Neural cell (in vitro differentiated cells): ENCODE data around the gene ATXN2. TPM values are rescaled to one million over a fixed set of nuclear protein-coding genes. Genes with fewer than 3 reads are reported as not detected.

Experiments used
- H2AFZ ChIP-seq: fragments of 200-600, 300-800 bp; sonication (generic), shearing (Covaris generic); 2 replicates; pipeline ENCODE4 v1.6.0; 2014; ENCODE audit warnings: low read depth, mild to moderate bottlenecking, antibody characterized with exemption, low read length, moderate library complexity
- H3F3A ChIP-seq: fragments of 200-600 bp; shearing (Covaris generic); 2 replicates; pipeline ENCODE4 v1.6.1; 2016; ENCODE audit warnings: mild to moderate bottlenecking, moderate library complexity, mixed read lengths, antibody characterized with exemption, low read length; ENCODE audit not compliant: insufficient read depth, poor library complexity, severe bottlenecking
- H3K27ac ChIP-seq: fragments of 200-600, 300-800 bp; sonication (generic), shearing (Covaris generic); 2 replicates; pipeline ENCODE4 v1.5.1; 2014; ENCODE audit warnings: mild to moderate bottlenecking, low read length, moderate library complexity
- H3K27me3 ChIP-seq: fragments of 300-800, 200-600 bp; sonication (generic), shearing (Covaris generic); 2 replicates; pipeline ENCODE4 v1.6.0; 2014; ENCODE audit warnings: mild to moderate bottlenecking, low read depth, low read length, moderate library complexity; ENCODE audit not compliant: insufficient read depth
- H3K36me3 ChIP-seq: fragments of 300-800, 200-600 bp; sonication (generic), shearing (Covaris generic); 2 replicates; pipeline ENCODE4 v1.5.1; 2014; ENCODE audit warnings: mild to moderate bottlenecking, antibody characterized with exemption, low read length, moderate library complexity; ENCODE audit not compliant: insufficient read depth
- H3K4me2 ChIP-seq: fragments of 300-800, 200-600 bp; sonication (generic), shearing (Covaris generic); 2 replicates; pipeline ENCODE4 v1.6.0; 2014; ENCODE audit warnings: mild to moderate bottlenecking, low read length
- H3K4me3 ChIP-seq: fragments of 300-800, 200-600 bp; sonication (generic), shearing (Covaris generic); 2 replicates; pipeline ENCODE4 v1.5.1; 2014; ENCODE audit warnings: mild to moderate bottlenecking, low read length, moderate library complexity
- H3K79me2 ChIP-seq: fragments of 200-600 bp; shearing (Covaris generic); replicated peaks from 2 replicates; pipeline ENCODE4 v1.6.0; 2014; ENCODE audit warnings: mild to moderate bottlenecking, low read length, moderate library complexity; ENCODE audit not compliant: insufficient read depth
- H3K9ac ChIP-seq: fragments of 300-800, 200-600 bp; sonication (generic), shearing (Covaris generic); 2 replicates; pipeline ENCODE4 v1.6.1; 2016; ENCODE audit warnings: mild to moderate bottlenecking, low read length, mixed read lengths
- H3K9me2 ChIP-seq: fragments of 200-600 bp; shearing (Covaris generic); 2 replicates; pipeline ENCODE4 v1.6.1; 2016; ENCODE audit warnings: mild to moderate bottlenecking, low read length, mixed read lengths; ENCODE audit not compliant: insufficient read depth
- H3K9me3 ChIP-seq: fragments of 200-600, 300-800 bp; sonication (generic), shearing (Covaris generic); 2 replicates; pipeline ENCODE4 v1.6.1; 2016; ENCODE audit warnings: mild to moderate bottlenecking, mixed run types, low read length, moderate library complexity, mixed read lengths
- H4K20me1 ChIP-seq: fragments of 200-600 bp; shearing (Covaris generic); 2 replicates; pipeline ENCODE4 v1.6.1; 2016; ENCODE audit warnings: mild to moderate bottlenecking, mixed run types; ENCODE audit not compliant: insufficient read depth
- CTCF ChIP-seq: fragments of 450-650 bp; IDR thresholded peaks from 2 replicates; pipeline ENCODE4 v1.5.1; 2014; ENCODE audit warnings: antibody characterized with exemption, mild to moderate bottlenecking, moderate library complexity; ENCODE audit not compliant: poor library complexity, severe bottlenecking
- EP300 ChIP-seq: fragments of 450-650 bp; conservative IDR thresholded peaks from 2 replicates; pipeline ENCODE4 v1.6.1; 2014; ENCODE audit warnings: antibody characterized with exemption, mild to moderate bottlenecking, moderate library complexity; ENCODE audit not compliant: poor library complexity, severe bottlenecking
- EZH2 ChIP-seq: fragments of 200-600, 300-800 bp; shearing (Covaris generic), sonication (generic); IDR thresholded peaks from 2 replicates; pipeline ENCODE4 v1.6.1; 2014; ENCODE audit warnings: antibody characterized with exemption, low read length, borderline replicate concordance, mild to moderate bottlenecking; ENCODE audit not compliant: insufficient read depth, poor library complexity, severe bottlenecking
- MXI1 ChIP-seq: fragments of 450-650 bp; conservative IDR thresholded peaks from 2 replicates; pipeline ENCODE4 v1.6.1; 2014; ENCODE audit warnings: antibody characterized with exemption, mild to moderate bottlenecking; ENCODE audit not compliant: poor library complexity, severe bottlenecking
- POLR2AphosphoS5 ChIP-seq: IDR thresholded peaks from 2 replicates; pipeline ENCODE4 v1.6.1; 2012
- RAD21 ChIP-seq: fragments of 450-650 bp; conservative IDR thresholded peaks from 2 replicates; pipeline ENCODE4 v1.6.1; 2014; ENCODE audit warnings: antibody characterized with exemption, mild to moderate bottlenecking, moderate library complexity
- REST ChIP-seq: IDR thresholded peaks from 2 replicates; pipeline ENCODE4 v1.6.1; 2012; ENCODE audit warnings: borderline replicate concordance
- SMC3 ChIP-seq: fragments of 450-650 bp; conservative IDR thresholded peaks from 2 replicates; pipeline ENCODE4 v1.6.1; 2014; ENCODE audit warnings: antibody characterized with exemption, mild to moderate bottlenecking, moderate library complexity; ENCODE audit not compliant: poor library complexity
- TAF1 ChIP-seq: IDR thresholded peaks from 2 replicates; pipeline ENCODE4 v1.6.1; 2012; ENCODE audit warnings: low read depth
- polyA plus RNA-seq: library from polyadenylated mRNA; depleted of rRNA; stranded (reverse); fragments of >200 nt; gene quantifications from 2 replicates; pipeline ENCODE4 v1.2.3, GENCODE V29; 2014

Gene ATXN2
- polyA plus RNA-seq, 1 donor from 2014 or later: 12.6 TPM

- TF ChIP-seq EZH2 (no peak), MXI1 (no peak), CTCF (no peak), REST (no peak), SMC3 (no peak), POLR2AphosphoS5 (no peak), TAF1 (no peak), RAD21 (no peak), EP300 (no peak)
- Histone ChIP-seq H3K27me3 (no peaks in the 10 kb centered on the region), H3K27ac (no peak overlapping the region), H3K4me3 (no peak overlapping the region), H3F3A (no peaks in the 10 kb centered on the region), H3K4me2 (no peak overlapping the region), H3K9ac (no peak overlapping the region), H4K20me1 (no peaks in the 10 kb centered on the region), H3K36me3 (no peaks in the 10 kb centered on the region), H3K9me3 (no peaks in the 10 kb centered on the region), H2AFZ (no peak overlapping the region), H3K9me2 (no peaks in the 10 kb centered on the region), H3K79me2 (no peaks in the 10 kb centered on the region)
Observed at GRCh38 chr12:111434680-111435338, 164.3 kb downstream of the ATXN2 start.

- no peak overlapping the region for H3K4me3 ChIP-seq
- no peaks in the 10 kb centered on the region for H4K20me1 ChIP-seq
- no peaks in the 10 kb centered on the region for H3K36me3 ChIP-seq
- H3K9me3 ChIP-seq: no peaks in the 10 kb centered on the region
- H3K27me3 ChIP-seq: no peaks in the 10 kb centered on the region
- no peaks in the 10 kb centered on the region for H3K9me2 ChIP-seq
- no peaks in the 10 kb centered on the region for H3K79me2 ChIP-seq
- H3K4me2 ChIP-seq: no peak overlapping the region
- H3F3A ChIP-seq: no peaks in the 10 kb centered on the region
- H3K9ac ChIP-seq: no peak overlapping the region
- no peak overlapping the region for H2AFZ ChIP-seq
- TF ChIP-seq EZH2 (no peak), EP300 (no peak), TAF1 (no peak), SMC3 (no peak), CTCF (no peak), MXI1 (no peak), RAD21 (no peak), POLR2AphosphoS5 (no peak), REST (no peak)
- no peak overlapping the region for H3K27ac ChIP-seq
Observed at GRCh38 chr12:111434049-111434448, 165.1 kb downstream of the ATXN2 start.
